Measurements from ENCODE around the gene ZNF396. TPM values are rescaled to one million over a fixed set of nuclear protein-coding genes. Genes with fewer than 3 reads are reported as not detected.
A peak's percentile ranks its signal among the peaks of the same experiment; 100 is the strongest.

Gene ZNF396
- total RNA-seq, 2 donors from 2014 or later = 2.6 to 3.9 TPM

DNA sequence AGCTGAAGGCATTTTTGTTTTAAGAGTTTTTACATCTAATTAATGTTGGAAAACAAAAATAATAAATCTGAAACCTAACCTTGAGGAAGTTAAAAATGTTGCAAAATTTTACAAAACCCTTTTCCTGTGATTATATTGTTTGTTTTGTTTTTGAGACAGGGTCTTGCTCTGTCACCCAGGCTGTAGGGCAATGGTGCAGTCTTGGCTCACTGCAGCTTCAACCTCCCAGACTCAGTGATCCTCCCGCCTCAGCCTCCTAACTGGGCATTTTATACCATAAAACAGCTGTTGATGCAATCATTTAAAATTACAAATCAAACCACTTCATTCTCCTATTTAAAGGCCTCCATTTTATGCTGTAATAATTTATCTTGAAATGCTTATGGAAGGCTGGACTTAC, 31.2 kb downstream of the ZNF396 start:
- intact Hi-C loops (cut with DNase I) = no loop called here
- ATAC-seq (no peak), DNase-seq (no peak)
- H3K4me1 ChIP-seq = peaks cover 37% of the 10 kb centered on the region
- H3K27me3 ChIP-seq = no peaks in the 10 kb centered on the region
- H3K27ac ChIP-seq = peak overlapping the region in 3 of 4 donors; percentile 97 to 100 (median 100)
- TF ChIP-seq POLR2A (IDR thresholded peaks at IDR 0.05) = no peak
- no peaks in the 10 kb centered on the region for H3K9me3 ChIP-seq
- H3K4me3 ChIP-seq = no peak overlapping the region
- WGBS, 2 donors = 78 to 96% methylated on average over 1 of the region's 1 CpG
- H3K36me3 ChIP-seq (replicated peaks in 1 of 2; ENCODE audit: insufficient read depth in 1 of 2, low read depth in 2 of 2) = no peaks in the 10 kb centered on the region

DNA sequence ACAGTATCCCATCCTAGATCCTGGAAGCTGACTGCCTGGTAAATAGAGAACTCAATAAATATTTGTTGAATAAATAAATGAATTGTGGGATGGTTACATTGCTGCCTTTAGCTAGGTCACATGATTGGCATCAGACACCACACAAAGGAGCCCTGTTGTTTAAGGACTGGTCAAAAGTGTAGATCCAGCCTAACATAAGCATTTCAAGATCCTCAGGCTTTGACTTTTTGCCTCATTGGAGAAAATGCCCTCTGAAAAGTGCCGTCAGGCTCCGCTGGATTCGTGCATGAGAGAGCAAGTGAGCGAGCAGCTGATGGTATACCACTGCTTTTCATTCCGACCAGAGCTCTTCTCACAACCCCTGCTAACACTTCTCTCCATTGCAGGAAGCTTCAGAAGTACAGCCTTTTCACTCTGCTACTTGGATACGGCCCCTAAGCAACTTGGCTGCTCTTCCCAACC, 31.6 kb downstream of the ZNF396 start:
- Histone ChIP-seq H3K27me3 (no peaks in the 10 kb centered on the region), H3K9me3 (no peaks in the 10 kb centered on the region), H3K4me3 (no peak overlapping the region), H3K27ac (peak overlapping the region; percentile 96 to 100 (median 98)), H3K36me3 (replicated peaks in 1 of 2; ENCODE audit: insufficient read depth in 1 of 2, low read depth in 2 of 2) (no peaks in the 10 kb centered on the region), H3K4me1 (peaks cover 41% of the 10 kb centered on the region)
- intact Hi-C loops (cut with DNase I) = no loop called here
- DNase-seq = peak; percentile 22 to 39 (median 31)
- peak; percentile 10 for ATAC-seq
- TF ChIP-seq POLR2A (IDR thresholded peaks at IDR 0.05) = peak in 1 of 3 donors; percentile 24
- TF ChIP-seq, protein P1, sequence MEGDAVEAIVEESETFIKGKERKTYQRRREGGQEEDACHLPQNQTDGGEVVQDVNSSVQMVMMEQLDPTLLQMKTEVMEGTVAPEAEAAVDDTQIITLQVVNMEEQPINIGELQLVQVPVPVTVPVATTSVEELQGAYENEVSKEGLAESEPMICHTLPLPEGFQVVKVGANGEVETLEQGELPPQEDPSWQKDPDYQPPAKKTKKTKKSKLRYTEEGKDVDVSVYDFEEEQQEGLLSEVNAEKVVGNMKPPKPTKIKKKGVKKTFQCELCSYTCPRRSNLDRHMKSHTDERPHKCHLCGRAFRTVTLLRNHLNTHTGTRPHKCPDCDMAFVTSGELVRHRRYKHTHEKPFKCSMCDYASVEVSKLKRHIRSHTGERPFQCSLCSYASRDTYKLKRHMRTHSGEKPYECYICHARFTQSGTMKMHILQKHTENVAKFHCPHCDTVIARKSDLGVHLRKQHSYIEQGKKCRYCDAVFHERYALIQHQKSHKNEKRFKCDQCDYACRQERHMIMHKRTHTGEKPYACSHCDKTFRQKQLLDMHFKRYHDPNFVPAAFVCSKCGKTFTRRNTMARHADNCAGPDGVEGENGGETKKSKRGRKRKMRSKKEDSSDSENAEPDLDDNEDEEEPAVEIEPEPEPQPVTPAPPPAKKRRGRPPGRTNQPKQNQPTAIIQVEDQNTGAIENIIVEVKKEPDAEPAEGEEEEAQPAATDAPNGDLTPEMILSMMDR (IDR thresholded peaks at IDR 0.05) = no peak
- WGBS, 2 donors = 12 to 15% methylated on average over 6 of the region's 6 CpGs

DNA sequence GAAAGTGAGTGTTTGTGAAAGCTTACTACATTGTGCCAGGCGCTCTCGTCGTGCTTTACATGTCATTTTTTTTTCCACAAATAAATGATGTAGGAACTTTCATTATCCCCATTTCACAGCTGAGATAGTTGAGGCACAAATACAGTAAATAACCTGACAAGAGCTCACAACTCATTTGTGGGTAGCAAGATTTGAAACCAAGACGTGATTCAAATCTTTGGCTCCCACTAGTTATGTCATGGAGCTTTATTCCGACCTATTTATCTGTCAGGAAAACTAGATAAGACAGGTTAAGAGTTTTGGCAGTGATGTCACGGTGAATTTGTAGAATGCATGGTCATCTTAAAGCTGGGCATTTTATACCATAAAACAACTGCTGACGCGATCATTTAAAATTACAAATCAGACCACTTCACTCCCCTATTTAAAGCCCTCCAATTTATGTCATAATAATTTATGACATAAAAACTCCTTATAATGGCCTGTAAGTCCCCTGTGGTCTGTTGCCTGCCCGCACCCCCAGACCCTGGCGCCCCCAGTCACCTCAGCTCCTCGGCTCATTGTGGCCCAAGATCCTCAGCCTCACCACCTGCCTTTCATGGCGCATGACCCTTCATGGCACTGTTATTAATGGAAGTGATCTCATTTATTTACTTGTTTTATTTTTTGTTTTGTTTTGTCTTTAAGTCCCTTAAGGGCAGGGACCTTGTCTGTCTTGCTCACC, 32.2 kb downstream of the ZNF396 start:
- Histone ChIP-seq H3K27ac (peak overlapping the region; percentile 96 to 100 (median 98)), H3K9me3 (no peaks in the 10 kb centered on the region), H3K36me3 (replicated peaks in 1 of 2; ENCODE audit: insufficient read depth in 1 of 2, low read depth in 2 of 2) (peaks cover 0 to 2% of the 10 kb centered on the region in 2 donors), H3K4me1 (peaks cover 47% of the 10 kb centered on the region), H3K4me3 (peak overlapping the region in 1 of 2 donors; percentile 75), H3K27me3 (no peaks in the 10 kb centered on the region)
- 27 to 30% methylated on average over 12 of the region's 12 CpGs for WGBS, 2 donors
- TF ChIP-seq, protein P1 (IDR thresholded peaks at IDR 0.05) = no peak
- no peak for TF ChIP-seq POLR2A (IDR thresholded peaks at IDR 0.05)
- intact Hi-C loops (cut with DNase I) = no loop called here
- peak; percentile 12 for ATAC-seq
- peak; percentile 37 to 44 (median 41) for DNase-seq

DNA sequence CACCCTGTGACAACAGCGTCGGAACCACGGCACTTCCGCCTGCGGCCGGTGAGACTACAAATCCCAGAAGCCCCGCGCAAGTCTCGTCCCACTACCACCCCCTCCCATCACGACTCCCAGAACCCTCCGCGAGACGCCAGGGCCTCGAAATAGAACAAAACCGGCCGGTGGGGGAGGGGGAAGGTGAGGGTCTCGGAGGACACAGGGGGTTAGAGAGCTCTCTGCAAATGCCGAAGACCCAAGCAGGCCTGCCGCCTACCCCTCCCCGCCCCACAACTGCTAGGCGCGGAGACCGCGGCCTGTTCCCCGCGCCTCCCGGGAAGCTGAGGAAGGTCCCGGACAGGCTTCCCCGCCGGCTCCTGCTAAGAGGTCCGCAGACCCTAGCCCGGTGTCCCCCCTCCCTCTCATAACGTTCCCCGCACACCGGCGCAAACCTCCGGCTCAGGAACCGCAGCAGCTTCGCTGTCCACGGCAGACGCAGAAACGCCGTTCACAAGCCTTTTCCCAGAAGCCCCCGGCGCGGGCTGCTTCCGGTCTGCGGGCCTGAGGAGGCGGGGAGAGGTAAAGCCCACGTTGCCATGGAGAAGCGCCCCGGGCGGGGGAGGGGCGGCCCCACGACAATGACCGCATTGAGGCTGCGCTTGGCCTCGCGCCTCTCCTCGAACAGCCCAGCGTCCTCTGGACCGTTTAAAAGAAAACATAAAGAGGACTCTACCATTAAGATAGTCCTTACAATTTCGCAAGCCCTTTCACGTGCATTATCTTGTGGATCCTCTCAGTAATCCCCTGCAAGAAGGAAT, 33.0 kb downstream of the ZNF396 start, which contains the start of gene ZNF24:
ZNF24 (minus strand) TSS at position 485 of the 800 bp plus-strand sequence. CDS start 3,770 bp downstream, outside the sequence.
- H3K4me1 ChIP-seq = peaks cover 54% of the 10 kb centered on the region
- peak; percentile 96 to 98 (median 97) for DNase-seq

More for the DNA sequence above, 33.0 kb downstream of the ZNF396 start, which contains the start of gene ZNF24:
- TF ChIP-seq, protein P1 (IDR thresholded peaks at IDR 0.05) = no peak
- peak; percentile 84 to 96 (median 93) for TF ChIP-seq POLR2A (IDR thresholded peaks at IDR 0.05)
- peak; percentile 96 for ATAC-seq
- WGBS, 2 donors = 1% methylated on average over 54 to 64 of the region's 64 CpGs
- H3K36me3 ChIP-seq (replicated peaks in 1 of 2; ENCODE audit: insufficient read depth in 1 of 2, low read depth in 2 of 2) = peaks cover 5 to 10% of the 10 kb centered on the region in 2 donors
- intact Hi-C loops (cut with DNase I) = no loop called here
- peak within 1 kb of the TSS; percentile 75 to 91 for H3K4me3 ChIP-seq
- peak within 1 kb of the TSS; percentile 96 to 100 (median 98) for H3K27ac ChIP-seq
- H3K27me3 ChIP-seq = no peaks in the 10 kb centered on the region
- H3K9me3 ChIP-seq = no peaks in the 10 kb centered on the region
